ENCODE data around the gene DAPK1.

GRCh38 chr9:87732344-87732743, 234.7 kb downstream of the DAPK1 start:
- TF ChIP-seq CTCF (IDR thresholded peaks at IDR 0.05; ENCODE audit: low read depth, low read length, poor library complexity, severe bottlenecking) (no peak), EZH2phosphoT487 (IDR thresholded peaks at IDR 0.05; ENCODE audit: borderline replicate concordance, low read length) (no peak)
